Activated effector memory CD4-positive, alpha-beta T cell treated with anti-CD3 and anti-CD28 coated beads, Interleukin-2, amount 50 U/mL, for 16 hours (primary cell): Measurements from ENCODE around the gene KCNMA1.

Source experiments
- DNase-seq: peaks from one replicate; pipeline ENCODE4 v3.0.0-alpha.2; 2020

Gene KCNMA1

DNA sequence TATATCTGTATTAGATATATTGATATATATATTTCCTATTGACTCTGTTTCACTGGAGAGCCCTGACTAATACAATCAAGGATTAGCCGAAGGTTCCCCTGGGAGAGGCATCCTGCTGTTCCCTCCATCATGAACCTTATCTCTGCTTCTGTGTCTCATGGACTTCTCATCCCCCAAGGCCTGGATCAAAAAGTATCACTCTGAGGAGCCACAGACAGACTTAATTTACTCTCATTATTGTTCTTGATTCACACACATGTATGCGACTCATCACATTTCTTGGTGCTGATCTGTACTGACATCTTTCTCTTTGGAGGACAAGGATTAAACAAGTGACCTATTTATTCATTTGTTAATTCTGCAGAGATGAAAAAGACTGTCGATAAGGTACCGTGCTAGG, 550.2 kb downstream of the KCNMA1 start:
- DNase-seq: no peak

- DNase-seq: no peak
Measured at GRCh38 chr10:77086081-77086480, 551.5 kb downstream of the KCNMA1 start.

GRCh38 chr10:77085344-77085743, 552.3 kb downstream of the KCNMA1 start:
- no peak for DNase-seq

GRCh38 chr10:77084431-77085144, 553.0 kb downstream of the KCNMA1 start:
- no peak for DNase-seq

- no peak for DNase-seq
Measured at GRCh38 chr10:77082601-77083252, 554.9 kb downstream of the KCNMA1 start.

DNA sequence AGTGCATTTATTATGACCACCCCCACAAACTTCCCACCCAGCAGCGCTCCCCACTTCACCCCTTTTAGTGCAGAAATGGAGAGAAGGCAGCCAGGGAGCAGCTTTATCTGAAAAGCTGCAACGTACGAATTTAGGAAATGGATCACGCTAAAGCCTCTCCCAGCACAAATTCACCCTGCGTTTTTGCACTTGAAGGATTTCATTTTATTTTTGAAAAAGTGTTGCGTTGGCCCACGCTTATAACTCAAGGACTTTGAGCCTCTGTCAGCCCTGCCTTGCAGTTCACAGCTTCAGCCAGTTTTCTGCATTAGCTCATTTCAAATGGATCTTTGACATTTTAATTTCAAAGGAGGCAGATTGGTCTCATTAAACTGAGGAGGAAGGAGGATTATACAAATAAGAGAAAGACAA, 556.1 kb downstream of the KCNMA1 start:
- DNase-seq: no peak

DNA sequence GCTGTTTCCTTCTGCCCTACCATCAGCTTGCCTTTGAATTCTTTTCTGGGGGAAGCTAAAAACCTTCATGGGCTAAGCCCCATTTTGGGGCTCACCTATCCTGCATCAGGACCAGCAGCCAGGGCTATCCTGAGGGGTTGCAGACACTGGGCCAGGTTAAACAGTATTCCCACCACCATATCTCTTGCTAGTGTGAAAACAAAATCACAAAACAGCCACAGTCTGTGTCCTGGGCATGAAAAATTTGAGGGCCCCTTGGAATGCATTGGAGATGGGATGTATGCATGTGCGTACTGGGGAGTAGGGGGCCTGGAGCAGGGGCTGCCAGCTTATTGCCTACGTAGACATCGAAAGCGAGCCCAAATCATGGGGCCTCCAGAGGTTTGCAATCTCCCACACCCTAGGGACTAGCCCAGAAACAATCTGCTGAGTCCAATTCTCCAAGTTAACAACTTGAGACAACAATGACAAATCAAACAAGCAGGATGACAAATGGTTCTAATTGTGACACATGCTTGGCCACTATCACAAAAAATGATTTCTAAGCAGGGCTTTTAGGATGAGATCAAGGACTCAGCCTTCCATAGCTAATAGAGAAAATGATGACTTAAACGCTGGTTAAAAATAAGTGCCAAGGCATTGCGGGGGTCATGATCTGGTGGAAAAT, 557.1 kb downstream of the KCNMA1 start:
- no peak for DNase-seq

DNA sequence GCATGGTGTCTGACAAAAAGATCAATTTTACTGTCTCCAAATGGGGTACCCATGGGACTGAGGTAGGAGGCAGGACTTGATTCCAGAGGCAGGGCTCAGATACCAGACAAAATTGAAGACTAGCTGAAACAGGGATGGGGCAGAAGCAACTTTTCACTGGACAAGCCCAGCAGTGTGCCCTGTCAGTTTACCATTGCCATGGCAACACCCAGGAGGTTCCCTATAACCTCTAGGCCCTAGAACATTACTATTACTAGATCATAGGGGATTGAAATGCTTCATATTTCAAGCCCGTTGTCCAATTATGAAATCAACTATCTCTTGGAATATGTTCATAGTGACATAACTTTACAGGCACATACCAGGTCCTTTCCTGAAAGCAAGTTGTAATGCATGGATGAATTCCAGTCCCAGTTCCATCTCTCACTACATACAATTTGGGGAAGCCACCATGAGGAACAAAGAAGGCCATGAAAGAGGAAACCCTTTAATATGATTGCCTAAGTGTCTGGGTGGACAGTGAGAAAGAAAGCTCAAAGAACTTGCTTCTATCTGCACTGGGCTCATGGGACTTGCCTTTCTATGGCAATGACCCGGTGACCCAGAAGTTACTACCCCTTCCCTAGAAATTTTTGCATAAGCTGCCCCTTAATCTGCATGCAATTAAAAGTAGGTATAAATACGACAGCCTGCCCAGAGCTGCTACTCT, 557.9 kb downstream of the KCNMA1 start:
- no peak for DNase-seq

DNA sequence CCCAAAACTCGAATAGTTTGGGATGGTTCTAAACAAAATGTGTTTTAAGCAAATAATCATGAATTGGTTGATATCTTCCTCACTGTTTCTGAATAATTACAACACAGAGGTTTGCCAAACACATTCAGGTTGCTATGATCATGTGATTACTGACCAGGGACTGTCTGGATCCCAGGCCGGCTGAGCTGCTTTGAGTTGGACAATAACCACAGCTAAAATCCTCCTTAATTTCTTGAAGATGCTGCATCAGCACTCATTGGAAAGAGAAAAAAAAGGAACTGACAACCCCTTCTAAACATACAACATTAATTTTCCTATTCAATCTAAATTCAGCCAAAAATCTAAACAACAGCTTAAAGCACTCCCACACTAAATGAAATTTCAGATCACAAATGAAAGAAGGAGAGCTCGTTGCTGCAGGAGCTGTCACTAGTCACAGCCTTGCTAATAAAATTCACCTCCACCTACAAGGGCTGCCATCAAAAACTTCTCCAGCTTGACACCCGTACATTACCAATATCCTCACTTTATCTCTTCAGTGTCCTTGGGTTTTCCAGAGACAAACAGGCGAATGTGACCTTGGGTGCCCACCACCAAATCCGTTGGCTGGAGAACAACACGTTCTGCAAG, 560.2 kb downstream of the KCNMA1 start:
- no peak for DNase-seq

DNA sequence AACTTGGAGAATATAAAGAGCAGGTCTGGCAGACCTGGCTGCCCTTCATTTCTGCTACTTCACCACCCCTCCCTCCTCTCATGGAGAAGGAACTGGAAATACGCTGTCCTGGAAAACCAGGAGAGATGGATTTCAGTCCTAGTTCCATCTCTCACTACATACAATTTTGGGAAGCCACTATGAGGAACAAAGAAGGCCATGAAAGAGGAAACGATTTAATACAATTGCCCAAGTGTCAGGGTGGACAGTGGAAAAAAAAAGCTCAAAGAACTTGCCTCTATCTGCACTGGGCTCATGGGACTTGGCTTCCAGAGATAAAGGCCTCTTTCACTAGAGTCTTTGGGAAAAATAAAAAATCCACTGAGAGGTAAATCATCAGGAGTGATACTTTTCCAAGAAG, 561.7 kb downstream of the KCNMA1 start:
- DNase-seq: no peak

GRCh38 chr10:77074104-77074624, 563.4 kb downstream of the KCNMA1 start:
- DNase-seq: no peak

- no peak for DNase-seq
Measured at GRCh38 chr10:77073663-77073960, 564.0 kb downstream of the KCNMA1 start.

DNA sequence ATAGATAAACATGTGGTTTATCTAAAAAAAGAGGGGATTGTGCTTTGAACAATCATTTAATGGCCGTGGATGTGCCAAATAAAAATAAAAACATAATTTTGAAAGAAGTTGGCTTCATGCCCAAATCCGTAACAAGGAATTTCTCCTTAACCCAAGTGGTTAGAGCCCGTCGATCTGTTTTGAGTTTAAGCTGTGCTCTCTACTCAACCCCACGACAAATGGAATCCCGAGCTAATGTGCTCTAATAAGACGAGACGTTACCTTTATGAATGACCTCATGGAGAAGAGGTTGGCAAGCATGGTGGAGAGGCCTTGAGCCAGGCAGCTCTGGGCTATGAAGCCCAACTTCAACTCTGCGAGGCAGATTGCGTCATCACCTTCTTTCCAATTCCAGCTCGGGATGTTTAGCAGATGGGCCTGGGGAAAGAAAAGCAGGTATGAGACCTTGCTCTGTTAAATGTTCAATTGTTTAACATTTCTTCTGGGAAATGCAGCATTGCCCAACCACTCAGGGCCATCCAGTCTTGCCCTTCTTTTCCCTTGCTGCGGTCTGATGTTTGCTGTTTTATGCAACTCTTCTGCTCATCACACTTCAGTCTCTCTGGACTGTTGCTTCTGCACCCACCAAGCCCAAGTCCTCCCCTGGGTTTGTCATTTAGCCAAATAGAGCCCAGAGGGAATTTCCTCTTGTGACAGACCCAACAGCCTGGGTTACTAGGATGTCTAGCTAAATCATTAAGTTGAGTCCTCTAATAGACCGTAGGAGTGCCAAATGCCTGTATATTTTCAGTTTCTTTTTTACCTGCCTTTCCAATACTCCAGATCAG, 564.6 kb downstream of the KCNMA1 start:
- no peak for DNase-seq

GRCh38 chr10:77072361-77072835, 565.2 kb downstream of the KCNMA1 start:
- DNase-seq: no peak

DNA sequence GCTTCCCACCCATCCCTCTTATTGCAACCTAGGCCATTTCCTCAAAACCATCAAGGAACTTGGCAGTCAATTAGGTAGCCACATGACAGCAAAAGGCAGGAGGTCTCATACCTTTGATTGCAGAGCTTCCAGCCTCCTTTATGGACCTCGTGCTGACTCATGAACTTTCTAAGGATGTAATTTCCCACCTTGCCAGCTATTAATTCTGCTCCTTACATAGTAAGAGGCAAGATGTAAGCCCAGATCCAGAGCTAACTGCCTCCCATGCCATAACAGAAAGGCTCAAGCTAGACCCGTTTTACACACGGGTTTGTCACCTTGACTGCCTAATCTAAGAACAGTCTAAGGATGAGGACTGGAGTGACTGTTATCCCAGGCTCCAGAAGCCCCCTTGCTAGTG, 565.7 kb downstream of the KCNMA1 start:
- no peak for DNase-seq

GRCh38 chr10:77071001-77071511, 566.6 kb downstream of the KCNMA1 start:
- DNase-seq: no peak

DNA sequence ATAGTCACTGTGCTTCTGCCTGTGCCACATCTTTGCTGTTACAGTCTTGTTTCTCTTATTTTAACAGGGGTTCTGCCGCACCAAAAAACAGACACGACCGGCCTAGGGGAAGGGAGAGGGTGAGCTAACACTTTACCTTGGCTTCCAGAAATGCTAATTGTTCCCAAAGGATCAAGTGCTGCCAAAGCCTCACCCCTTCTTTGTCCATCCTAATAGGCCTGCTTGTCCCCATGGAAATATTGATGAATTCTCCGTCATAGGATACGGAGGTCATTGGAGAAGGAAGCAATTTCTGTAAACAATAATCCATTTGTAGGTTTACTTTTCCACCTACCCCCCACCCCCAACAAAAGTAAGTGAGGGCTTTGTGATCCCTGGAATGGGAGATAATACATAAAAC, 567.3 kb downstream of the KCNMA1 start:
- DNase-seq: no peak

GRCh38 chr10:77068969-77069368, 568.6 kb downstream of the KCNMA1 start:
- DNase-seq: no peak

GRCh38 chr10:77068272-77068671, 569.3 kb downstream of the KCNMA1 start:
- no peak for DNase-seq

DNA sequence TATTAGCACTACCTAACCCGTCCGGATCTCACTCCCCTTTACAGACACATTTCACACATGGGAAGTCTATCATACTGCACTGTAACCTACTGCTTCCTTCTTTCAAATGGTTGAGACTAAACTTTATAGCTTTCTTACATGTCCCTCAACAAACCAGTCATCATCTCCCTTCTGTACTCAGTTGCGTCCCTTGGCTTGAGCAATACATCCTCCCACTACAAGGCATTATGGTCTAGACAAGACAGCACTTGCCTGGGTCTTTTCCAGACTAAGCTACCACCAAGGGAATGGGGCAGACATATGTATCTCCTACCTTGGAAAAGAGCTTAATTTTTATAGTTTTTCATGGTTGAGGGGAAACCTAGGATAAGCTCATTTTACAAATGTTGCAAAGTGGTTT, 575.2 kb downstream of the KCNMA1 start:
- no peak for DNase-seq

DNA sequence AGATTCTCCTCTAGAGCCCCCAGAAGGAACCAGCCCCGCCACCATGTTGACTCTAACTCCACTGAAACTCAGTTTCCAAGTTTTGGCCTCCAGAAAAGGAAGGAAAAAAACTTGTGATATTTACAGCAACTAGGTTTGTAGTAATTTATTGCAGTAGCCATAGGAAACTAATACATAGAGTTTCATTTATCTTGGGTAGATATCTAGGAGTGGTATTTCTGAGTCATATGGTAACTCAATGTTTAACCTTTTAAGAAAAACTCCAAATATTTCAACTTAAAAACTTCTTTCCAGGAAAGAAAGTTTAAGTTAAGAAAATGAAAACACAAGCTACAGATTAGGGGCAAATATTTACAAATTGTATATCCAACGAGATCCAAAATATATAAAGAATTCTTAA, 576.7 kb downstream of the KCNMA1 start:
- no peak for DNase-seq

- no peak for DNase-seq
Measured at GRCh38 chr10:77056650-77057049, 581.0 kb downstream of the KCNMA1 start.
